ENCODE data around the gene PMF1.

DNA sequence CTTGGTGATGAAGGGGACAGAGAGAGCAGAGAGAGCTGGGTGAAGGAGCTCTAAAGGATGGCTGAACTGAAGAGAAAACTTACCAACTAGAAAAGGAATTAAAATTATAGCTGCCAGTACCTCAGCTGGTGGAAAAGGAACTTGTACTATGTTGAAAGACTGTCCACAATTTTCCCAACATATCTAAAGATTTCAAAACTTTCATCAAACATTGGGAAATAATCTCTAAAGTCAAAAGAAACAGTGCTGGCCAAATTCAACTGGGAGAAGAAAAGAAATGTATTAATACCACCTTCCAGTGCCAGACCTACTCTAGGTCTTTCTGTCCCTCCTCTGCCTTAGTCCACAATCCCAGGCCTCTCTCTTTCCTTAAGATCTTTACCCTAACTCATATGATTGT is 63.7 kb downstream of the PMF1 start:
- TF ChIP-seq JUND (CRISPR knock-in tag; IDR thresholded peaks at IDR 0.05) (no peak), NR2C2 (CRISPR knock-in tag; IDR thresholded peaks at IDR 0.05; ENCODE audit: borderline replicate concordance) (no peak), HNF4G (IDR thresholded peaks at IDR 0.05; ENCODE audit: borderline replicate concordance, low read depth, low read length) (no peak), HNF4G (CRISPR knock-in tag; IDR thresholded peaks at IDR 0.05; ENCODE audit: borderline replicate concordance, low read depth) (no peak), HNRNPH1 (optimal IDR thresholded peaks at IDR 0.05; ENCODE audit: low read depth, low read length) (no peak), RFX3 (CRISPR knock-in tag; IDR thresholded peaks at IDR 0.05) (no peak), POLR2A (IDR thresholded peaks at IDR 0.05; ENCODE audit: insufficient read depth in 1 of 2, low read depth in 2 of 2, low read length in 2 of 2) (no peak), ETV5 (CRISPR knock-in tag; IDR thresholded peaks at IDR 0.05; ENCODE audit: borderline replicate concordance) (no peak), POLR2AphosphoS5 (IDR thresholded peaks at IDR 0.05; ENCODE audit: low read depth, low read length) (no peak), FOXA1 (IDR thresholded peaks at IDR 0.05) (no peak), FOXA1 (CRISPR knock-in tag; IDR thresholded peaks at IDR 0.05) (no peak), ATF7 (IDR thresholded peaks at IDR 0.05) (no peak), ATF7 (CRISPR knock-in tag; IDR thresholded peaks at IDR 0.05) (no peak)
- TF ChIP-seq, protein P1, sequence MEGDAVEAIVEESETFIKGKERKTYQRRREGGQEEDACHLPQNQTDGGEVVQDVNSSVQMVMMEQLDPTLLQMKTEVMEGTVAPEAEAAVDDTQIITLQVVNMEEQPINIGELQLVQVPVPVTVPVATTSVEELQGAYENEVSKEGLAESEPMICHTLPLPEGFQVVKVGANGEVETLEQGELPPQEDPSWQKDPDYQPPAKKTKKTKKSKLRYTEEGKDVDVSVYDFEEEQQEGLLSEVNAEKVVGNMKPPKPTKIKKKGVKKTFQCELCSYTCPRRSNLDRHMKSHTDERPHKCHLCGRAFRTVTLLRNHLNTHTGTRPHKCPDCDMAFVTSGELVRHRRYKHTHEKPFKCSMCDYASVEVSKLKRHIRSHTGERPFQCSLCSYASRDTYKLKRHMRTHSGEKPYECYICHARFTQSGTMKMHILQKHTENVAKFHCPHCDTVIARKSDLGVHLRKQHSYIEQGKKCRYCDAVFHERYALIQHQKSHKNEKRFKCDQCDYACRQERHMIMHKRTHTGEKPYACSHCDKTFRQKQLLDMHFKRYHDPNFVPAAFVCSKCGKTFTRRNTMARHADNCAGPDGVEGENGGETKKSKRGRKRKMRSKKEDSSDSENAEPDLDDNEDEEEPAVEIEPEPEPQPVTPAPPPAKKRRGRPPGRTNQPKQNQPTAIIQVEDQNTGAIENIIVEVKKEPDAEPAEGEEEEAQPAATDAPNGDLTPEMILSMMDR (CRISPR knock-in tag; IDR thresholded peaks at IDR 0.05): no peak
- TF ChIP-seq, protein P2, sequence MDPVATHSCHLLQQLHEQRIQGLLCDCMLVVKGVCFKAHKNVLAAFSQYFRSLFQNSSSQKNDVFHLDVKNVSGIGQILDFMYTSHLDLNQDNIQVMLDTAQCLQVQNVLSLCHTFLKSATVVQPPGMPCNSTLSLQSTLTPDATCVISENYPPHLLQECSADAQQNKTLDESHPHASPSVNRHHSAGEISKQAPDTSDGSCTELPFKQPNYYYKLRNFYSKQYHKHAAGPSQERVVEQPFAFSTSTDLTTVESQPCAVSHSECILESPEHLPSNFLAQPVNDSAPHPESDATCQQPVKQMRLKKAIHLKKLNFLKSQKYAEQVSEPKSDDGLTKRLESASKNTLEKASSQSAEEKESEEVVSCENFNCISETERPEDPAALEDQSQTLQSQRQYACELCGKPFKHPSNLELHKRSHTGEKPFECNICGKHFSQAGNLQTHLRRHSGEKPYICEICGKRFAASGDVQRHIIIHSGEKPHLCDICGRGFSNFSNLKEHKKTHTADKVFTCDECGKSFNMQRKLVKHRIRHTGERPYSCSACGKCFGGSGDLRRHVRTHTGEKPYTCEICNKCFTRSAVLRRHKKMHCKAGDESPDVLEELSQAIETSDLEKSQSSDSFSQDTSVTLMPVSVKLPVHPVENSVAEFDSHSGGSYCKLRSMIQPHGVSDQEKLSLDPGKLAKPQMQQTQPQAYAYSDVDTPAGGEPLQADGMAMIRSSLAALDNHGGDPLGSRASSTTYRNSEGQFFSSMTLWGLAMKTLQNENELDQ (CRISPR knock-in tag; IDR thresholded peaks at IDR 0.05; ENCODE audit: borderline replicate concordance): no peak

All from HepG2 (cell line).